HepG2 (cell line): ENCODE measurements around the gene NDC80. TPM values are rescaled to one million over a fixed set of nuclear protein-coding genes. Genes with fewer than 3 reads are reported as not detected.

Experiments
- AGO2 ChIP-seq: fragments of 200-400 bp; formaldehyde crosslinking; optimal IDR thresholded peaks from 2 replicates; pipeline ENCODE3; 2017; ENCODE audit warnings: mild to moderate bottlenecking, low read depth, low read length, moderate library complexity
- BRCA1 ChIP-seq: sonication (generic); formaldehyde crosslinking; IDR thresholded peaks from 2 replicates; pipeline ENCODE4 v1.4.0; 2020; ENCODE audit warnings: missing genetic modification reagents
- GLI4 ChIP-seq: sonication (generic); formaldehyde crosslinking; IDR thresholded peaks from 2 replicates; pipeline ENCODE4 v1.5.1; 2020; ENCODE audit warnings: missing genetic modification reagents, mild to moderate bottlenecking, moderate library complexity, borderline replicate concordance
- HHEX ChIP-seq: IDR thresholded peaks from 2 replicates; pipeline ENCODE4 v1.6.1; 2016; ENCODE audit warnings: control low read depth
- HNF4G ChIP-seq, 2 experiments: sonication (generic) in 1 of 2; formaldehyde crosslinking in 1 of 2; IDR thresholded peaks; 2 replicates each; pipeline versions ENCODE4 v1.4.0 to v1.6.1; 2011 to 2020; ENCODE audit warnings: borderline replicate concordance in 2 of 2, low read depth in 2 of 2, mild to moderate bottlenecking in 2 of 2, low read length in 1 of 2, missing genetic modification reagents in 1 of 2, moderate library complexity in 1 of 2
- IKZF4 ChIP-seq: sonication (generic); formaldehyde crosslinking; IDR thresholded peaks from 2 replicates; pipeline ENCODE4 v1.5.1; 2020; ENCODE audit warnings: borderline replicate concordance, mild to moderate bottlenecking, low read depth, missing genetic modification reagents; ENCODE audit errors: not compliant biosample characterization
- KAT2B ChIP-seq: fragments of 150-350 bp; IDR thresholded peaks from 2 replicates; pipeline ENCODE4 v1.6.1; 2014; ENCODE audit warnings: low read depth, low read length, borderline replicate concordance
- POLR2A ChIP-seq, 2 experiments: IDR thresholded peaks; 2 replicates each; pipeline ENCODE4 v1.6.1; 2011; ENCODE audit warnings: low read depth in 2 of 2, low read length in 2 of 2, mild to moderate bottlenecking in 1 of 2, moderate library complexity in 1 of 2; ENCODE audit not compliant: insufficient read depth in 1 of 2
- SRSF9 ChIP-seq: fragments of 200-400 bp; formaldehyde crosslinking; IDR thresholded peaks from 2 replicates; pipeline ENCODE4 v1.6.1; 2018; ENCODE audit warnings: borderline replicate concordance, mild to moderate bottlenecking, low read depth, low read length; ENCODE audit not compliant: insufficient read depth, poor library complexity, severe bottlenecking
- ZFP36L1 ChIP-seq: sonication (generic); formaldehyde crosslinking; IDR thresholded peaks from 2 replicates; pipeline ENCODE4 v1.8.0; 2022; ENCODE audit warnings: mild to moderate bottlenecking, missing genetic modification reagents, moderate library complexity
- ZFYVE20 ChIP-seq: sonication (generic); formaldehyde crosslinking; IDR thresholded peaks from 2 replicates; pipeline ENCODE4 v1.8.0; 2023; ENCODE audit warnings: low read depth, mild to moderate bottlenecking, moderate library complexity, missing genetic modification reagents, borderline replicate concordance
- ZNF180 ChIP-seq: sonication (generic); formaldehyde crosslinking; IDR thresholded peaks from 2 replicates; pipeline ENCODE4 v1.4.0; 2020; ENCODE audit warnings: low read depth, missing genetic modification reagents, borderline replicate concordance
- ZNF431 ChIP-seq: sonication (generic); formaldehyde crosslinking; IDR thresholded peaks from 2 replicates; pipeline ENCODE4 v1.9.0; 2022; ENCODE audit warnings: missing genetic modification reagents, low read depth, mild to moderate bottlenecking, borderline replicate concordance
- ZNF670 ChIP-seq: sonication (generic); formaldehyde crosslinking; IDR thresholded peaks from 2 replicates; pipeline ENCODE4 v1.8.0; 2022; ENCODE audit warnings: mild to moderate bottlenecking, missing genetic modification reagents, borderline replicate concordance
- ZSCAN30 ChIP-seq: sonication (generic); formaldehyde crosslinking; IDR thresholded peaks from 2 replicates; pipeline ENCODE4 v1.5.0; 2020; ENCODE audit warnings: mild to moderate bottlenecking, missing genetic modification reagents
- polyA plus RNA-seq, 8 experiments: library from polyadenylated mRNA; depleted of rRNA in 3 of 8; stranded (reverse) in 7 of 8; unstranded in 1 of 8; fragments of >200 nt; fragmentation: Illumina TruSeq in 4 of 8; extraction: Trizol in 4 of 8; gene quantifications; 2 replicates each; pipeline versions ENCODE4 v1.2.1 to v1.2.3, GENCODE V29; 2011 to 2016; ENCODE audit warnings: low read depth in 4 of 8, missing spikeins in 1 of 8, mixed read lengths in 1 of 8; ENCODE audit not compliant: insufficient read depth in 1 of 8
- total RNA-seq, 5 experiments: library from RNA; depleted of rRNA; stranded (reverse); fragments of >200 nt; fragmentation: Illumina TruSeq; extraction: Trizol; gene quantifications; 2 replicates each; pipeline ENCODE4 v1.2.3, GENCODE V29; 2016; ENCODE audit warnings: low read depth in 1 of 5
- TF ChIP-seq, protein P1 (sequence below): sonication (generic); formaldehyde crosslinking; IDR thresholded peaks from 2 replicates; pipeline ENCODE4 v1.4.0; 2020; ENCODE audit warnings: missing genetic modification reagents, borderline replicate concordance
- TF ChIP-seq, protein P2 (sequence below): IDR thresholded peaks from 2 replicates; pipeline ENCODE4 v1.6.1; 2016; ENCODE audit warnings: low read depth, borderline replicate concordance
- TF ChIP-seq, protein P3 (sequence below): sonication (generic); formaldehyde crosslinking; IDR thresholded peaks from 2 replicates; pipeline ENCODE4 v1.9.0; 2021; ENCODE audit warnings: missing genetic modification reagents, mild to moderate bottlenecking, borderline replicate concordance
- TF ChIP-seq, protein P4 (sequence below): sonication (generic); formaldehyde crosslinking; IDR thresholded peaks from 2 replicates; pipeline ENCODE4 v1.8.0; 2022; ENCODE audit warnings: missing genetic modification reagents, mild to moderate bottlenecking, inconsistent platforms, borderline replicate concordance

The NDC80 gene
- total and polyA plus RNA-seq, 2 of the 13 experiments (the other 11 are each of a cell fraction or from before 2014, with no cell fraction given), result 9.6 to 33.0 TPM

DNA sequence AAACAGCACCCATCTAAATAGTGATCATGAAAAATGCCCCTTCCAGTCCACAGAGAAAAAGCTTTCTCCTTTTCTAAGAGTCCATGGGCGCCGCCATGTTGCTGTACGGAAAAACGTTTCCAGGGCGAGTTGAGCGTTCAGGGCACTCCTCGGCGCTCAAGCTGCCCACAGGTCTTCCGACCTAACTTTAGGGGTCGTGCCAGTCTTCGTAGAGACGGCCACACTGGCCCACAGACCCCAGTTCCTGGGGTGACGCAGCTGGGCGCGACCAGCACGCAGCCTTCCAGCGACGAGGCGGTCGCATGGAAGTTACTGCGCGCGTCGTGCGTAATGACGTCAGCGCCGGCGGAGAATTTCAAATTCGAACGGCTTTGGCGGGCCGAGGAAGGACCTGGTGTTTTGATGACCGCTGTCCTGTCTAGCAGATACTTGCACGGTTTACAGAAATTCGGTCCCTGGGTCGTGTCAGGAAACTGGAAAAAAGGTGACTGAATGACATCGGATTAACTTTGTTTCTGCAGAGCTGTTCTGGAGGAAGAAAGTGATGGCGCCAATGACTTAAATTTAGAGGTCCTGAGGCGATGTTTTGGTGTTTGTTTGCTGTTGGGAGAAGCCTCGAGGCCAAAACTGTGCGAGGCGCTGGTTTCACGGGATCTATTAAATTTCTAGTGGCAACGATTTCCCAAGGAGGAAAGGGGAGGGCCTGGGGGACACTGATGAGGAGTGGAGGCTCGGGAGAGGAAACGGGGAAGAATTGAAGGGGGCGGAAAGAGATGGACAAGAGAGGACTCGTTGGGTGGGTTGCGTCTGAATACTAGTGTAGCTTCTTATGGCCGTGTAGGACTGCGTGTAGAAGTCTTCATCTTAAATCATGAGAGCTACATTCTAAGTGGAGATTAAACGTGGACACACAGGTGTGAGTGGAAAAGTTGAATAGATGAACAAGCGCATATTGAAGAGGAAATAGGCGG, at the start of gene NDC80, which contains the start of gene METTL4 (continued):
- TF ChIP-seq, protein P1, sequence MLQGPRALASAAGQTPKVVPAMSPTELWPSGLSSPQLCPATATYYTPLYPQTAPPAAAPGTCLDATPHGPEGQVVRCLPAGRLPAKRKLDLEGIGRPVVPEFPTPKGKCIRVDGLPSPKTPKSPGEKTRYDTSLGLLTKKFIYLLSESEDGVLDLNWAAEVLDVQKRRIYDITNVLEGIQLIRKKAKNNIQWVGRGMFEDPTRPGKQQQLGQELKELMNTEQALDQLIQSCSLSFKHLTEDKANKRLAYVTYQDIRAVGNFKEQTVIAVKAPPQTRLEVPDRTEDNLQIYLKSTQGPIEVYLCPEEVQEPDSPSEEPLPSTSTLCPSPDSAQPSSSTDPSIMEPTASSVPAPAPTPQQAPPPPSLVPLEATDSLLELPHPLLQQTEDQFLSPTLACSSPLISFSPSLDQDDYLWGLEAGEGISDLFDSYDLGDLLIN (CRISPR knock-in tag), result peak; percentile 99; the same call in 1 of the 2 replicates
- TF ChIP-seq HHEX (CRISPR knock-in tag), result no peak
- no peak for TF ChIP-seq SRSF9
- TF ChIP-seq ZNF670 (CRISPR knock-in tag), result 0 out of 2 replicates have a peak, but pooled peaks have one; percentile 75
- no peak for TF ChIP-seq ZSCAN30
- TF ChIP-seq HNF4G (IDR thresholded peaks at IDR 0.05; ENCODE audit: borderline replicate concordance, low read depth, low read length), result no peak
- TF ChIP-seq HNF4G (CRISPR knock-in tag; IDR thresholded peaks at IDR 0.05; ENCODE audit: borderline replicate concordance, low read depth), result no peak
- TF ChIP-seq, protein P2, sequence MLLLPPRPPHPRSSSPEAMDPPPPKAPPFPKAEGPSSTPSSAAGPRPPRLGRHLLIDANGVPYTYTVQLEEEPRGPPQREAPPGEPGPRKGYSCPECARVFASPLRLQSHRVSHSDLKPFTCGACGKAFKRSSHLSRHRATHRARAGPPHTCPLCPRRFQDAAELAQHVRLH, result no peak
- TF ChIP-seq GLI4, result no peak
- no peak for TF ChIP-seq AGO2
- peak; percentile 65 to 71; a peak in 3 of 4 replicates for TF ChIP-seq POLR2A (IDR thresholded peaks at IDR 0.05; ENCODE audit: insufficient read depth in 1 of 2, low read depth in 2 of 2, low read length in 2 of 2)
- peak; percentile 97 for TF ChIP-seq ZFP36L1 (CRISPR knock-in tag)
- TF ChIP-seq, protein P3, sequence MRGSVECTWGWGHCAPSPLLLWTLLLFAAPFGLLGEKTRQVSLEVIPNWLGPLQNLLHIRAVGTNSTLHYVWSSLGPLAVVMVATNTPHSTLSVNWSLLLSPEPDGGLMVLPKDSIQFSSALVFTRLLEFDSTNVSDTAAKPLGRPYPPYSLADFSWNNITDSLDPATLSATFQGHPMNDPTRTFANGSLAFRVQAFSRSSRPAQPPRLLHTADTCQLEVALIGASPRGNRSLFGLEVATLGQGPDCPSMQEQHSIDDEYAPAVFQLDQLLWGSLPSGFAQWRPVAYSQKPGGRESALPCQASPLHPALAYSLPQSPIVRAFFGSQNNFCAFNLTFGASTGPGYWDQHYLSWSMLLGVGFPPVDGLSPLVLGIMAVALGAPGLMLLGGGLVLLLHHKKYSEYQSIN (CRISPR knock-in tag), result no peak
- no peak for TF ChIP-seq ZNF180 (CRISPR knock-in tag)
- TF ChIP-seq KAT2B, result no peak
- TF ChIP-seq, protein P4, sequence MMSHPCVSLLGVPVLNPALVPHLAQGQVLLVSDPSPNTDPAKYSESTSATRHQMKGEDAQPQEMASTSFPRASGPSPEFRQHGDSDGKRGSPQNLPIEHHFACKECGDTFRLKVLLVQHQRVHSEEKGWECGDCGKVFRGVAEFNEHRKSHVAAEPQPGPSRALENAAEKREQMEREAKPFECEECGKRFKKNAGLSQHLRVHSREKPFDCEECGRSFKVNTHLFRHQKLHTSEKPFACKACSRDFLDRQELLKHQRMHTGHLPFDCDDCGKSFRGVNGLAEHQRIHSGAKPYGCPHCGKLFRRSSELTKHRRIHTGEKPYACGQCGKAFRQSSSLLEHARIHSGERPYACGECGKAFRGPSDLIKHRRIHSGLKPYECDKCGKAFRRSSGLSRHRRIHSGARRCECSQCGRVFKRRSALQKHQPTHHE (CRISPR knock-in tag), result 0 out of 2 replicates have a peak, but pooled peaks have one; percentile 46
- peak; percentile 95 for TF ChIP-seq ZFYVE20
- TF ChIP-seq IKZF4 (CRISPR knock-in tag), result no peak
- TF ChIP-seq BRCA1 (CRISPR knock-in tag), result 0 out of 2 replicates have a peak, but pooled peaks have one; percentile 29
- peak; percentile 83; the same call in 1 of the 2 replicates for TF ChIP-seq ZNF431 (CRISPR knock-in tag)
